HG03280 (cell line): ENCODE measurements around the gene SLC8A3.

Source experiments
- ATAC-seq: cut with Tn5 transposase; IDR thresholded peaks from one replicate; pipeline ENCODE4 v1.9.1; 2021; ENCODE audit warnings: mild to moderate bottlenecking, moderate library complexity; ENCODE audit not compliant: unreplicated experiment

The SLC8A3 gene

GRCh38 chr14:70077005-70077404 lies 111.7 kb downstream of the SLC8A3 start:
- no peak for ATAC-seq

GRCh38 chr14:70073924-70074566 lies 114.7 kb downstream of the SLC8A3 start:
- ATAC-seq, result no peak

- no peak for ATAC-seq
These were observed 119.6 kb downstream of the SLC8A3 start for GRCh38 chr14:70069186-70069585.

GRCh38 chr14:70067810-70068209 lies 120.9 kb downstream of the SLC8A3 start:
- no peak for ATAC-seq

GRCh38 chr14:70064136-70064865 lies 124.5 kb downstream of the SLC8A3 start:
- ATAC-seq, result no peak

GRCh38 chr14:70061108-70061507 lies 127.6 kb downstream of the SLC8A3 start:
- ATAC-seq, result no peak

- ATAC-seq, result no peak
These were observed 129.2 kb downstream of the SLC8A3 start for GRCh38 chr14:70059545-70059944.

GRCh38 chr14:70057519-70058136 lies 131.1 kb downstream of the SLC8A3 start:
- ATAC-seq, result no peak

- no peak for ATAC-seq
These were observed 135.8 kb downstream of the SLC8A3 start for GRCh38 chr14:70052990-70053389.

GRCh38 chr14:70050136-70050535 lies 138.6 kb downstream of the SLC8A3 start:
- ATAC-seq, result no peak

- ATAC-seq, result no peak
These were observed 139.1 kb downstream of the SLC8A3 start for GRCh38 chr14:70049605-70050004.

- no peak for ATAC-seq
These were observed 140.5 kb downstream of the SLC8A3 start for GRCh38 chr14:70048313-70048654.

- ATAC-seq, result no peak
These were observed 141.0 kb downstream of the SLC8A3 start for GRCh38 chr14:70047598-70048312.

GRCh38 chr14:70045844-70046535 lies 142.8 kb downstream of the SLC8A3 start:
- ATAC-seq, result no peak

GRCh38 chr14:70045310-70045709 lies 143.4 kb downstream of the SLC8A3 start:
- ATAC-seq, result no peak

GRCh38 chr14:70043001-70043400 lies 145.8 kb downstream of the SLC8A3 start:
- no peak for ATAC-seq

GRCh38 chr14:70036665-70037064 lies 152.1 kb downstream of the SLC8A3 start:
- ATAC-seq, result no peak

- no peak for ATAC-seq
These were observed 154.5 kb downstream of the SLC8A3 start for GRCh38 chr14:70034257-70034656.

- no peak for ATAC-seq
These were observed 155.2 kb downstream of the SLC8A3 start for GRCh38 chr14:70033561-70033960.

- no peak for ATAC-seq
These were observed 155.6 kb downstream of the SLC8A3 start for GRCh38 chr14:70033116-70033515.

GRCh38 chr14:70032447-70032846 lies 156.3 kb downstream of the SLC8A3 start:
- no peak for ATAC-seq
